Colonic mucosa (tissue), 4 donors: ENCODE data around the gene CCDC178. TPM values are rescaled to one million over a fixed set of nuclear protein-coding genes. Genes with fewer than 3 reads are reported as not detected.
"Not testable (repeated sequence)": the region's sequence is repeated elsewhere in the genome, so short reads cannot be mapped to it uniquely, and the experiment has no call there.

Experiments
- DNase-seq: peaks from one replicate; pipeline ENCODE4 v3.0.0-alpha.2; 2020
- H3K27ac ChIP-seq: fragments of 200-600 bp; one replicate; pipeline ENCODE4 v1.8.0; 2021
- H3K27me3 ChIP-seq: fragments of 200-600 bp; one replicate; pipeline ENCODE4 v1.8.0; 2021
- H3K36me3 ChIP-seq: fragments of 200-600 bp; one replicate; pipeline ENCODE4 v1.8.0; 2021
- H3K4me1 ChIP-seq: fragments of 200-600 bp; one replicate; pipeline ENCODE4 v1.8.0; 2021; ENCODE audit warnings: mild to moderate bottlenecking
- H3K4me3 ChIP-seq: fragments of 200-600 bp; one replicate; pipeline ENCODE4 v1.8.0; 2021
- H3K9ac ChIP-seq, 2 donors: one replicate each; pipeline ENCODE4 v1.7.0; 2013; ENCODE audit warnings: control low read depth in 2 of 2, low read depth in 2 of 2, low read length in 2 of 2
- H3K9me3 ChIP-seq: fragments of 200-600 bp; one replicate; pipeline ENCODE4 v1.8.0; 2021
- CTCF ChIP-seq: fragments of 200-600 bp; IDR thresholded peaks from one replicate; pipeline ENCODE4 v1.8.0; 2022; ENCODE audit warnings: antibody characterized with exemption, mild to moderate bottlenecking
- intact Hi-C: fragments of 100-400 bp; cut with DNase I; formaldehyde crosslinking; loops from one replicate; pipeline ENCODE4 v1.14.1; 2022
- total RNA-seq, 2 donors: library from RNA; stranded (reverse); fragmentation: NEBNext Ultra II Directional in 1 of 2; extraction: Animal tissue kit (Norgen Biotek cat#: 25700) in 1 of 2; gene quantifications; one replicate each; pipeline ENCODE4 v1.2.1, GENCODE V29; 2021
- donor health status: healthy.
- donor health status: DM: no; HTN: no; CAD: no.
- donor health status: DM: no; HTN: no; CAD: no.

CCDC178 gene
- total RNA-seq, 2 donors from 2014 or later: not detected

DNA sequence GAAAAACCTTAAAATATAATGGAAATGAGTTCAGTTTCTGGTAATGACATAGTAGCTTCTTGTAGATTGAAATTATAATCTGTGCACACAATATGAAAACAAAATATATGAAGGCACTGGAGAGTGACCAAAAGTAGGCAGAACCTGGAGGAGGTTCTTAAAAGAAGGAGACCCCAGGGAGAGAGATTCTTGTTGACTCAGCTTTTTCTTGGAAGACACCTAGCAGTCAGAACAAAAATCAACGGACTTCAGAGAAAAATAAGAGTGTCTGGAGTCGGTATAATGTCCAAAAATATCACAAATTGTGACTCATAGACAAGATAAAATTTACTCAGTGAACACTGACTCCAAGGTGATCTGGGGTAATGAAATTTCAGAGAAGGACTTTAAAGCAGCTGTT lies 286.5 kb downstream of the CCDC178 start:
- no peak overlapping the region for H3K9ac ChIP-seq
- H3K36me3 ChIP-seq: no peaks in the 10 kb centered on the region
- intact Hi-C loops: no loop called here
- no peak for DNase-seq
- H3K9me3 ChIP-seq: no peaks in the 10 kb centered on the region
- no peak overlapping the region for H3K4me3 ChIP-seq
- H3K27ac ChIP-seq: no peak overlapping the region
- H3K4me1 ChIP-seq: no peaks in the 10 kb centered on the region
- TF ChIP-seq CTCF: no peak
- H3K27me3 ChIP-seq: no peaks in the 10 kb centered on the region

DNA sequence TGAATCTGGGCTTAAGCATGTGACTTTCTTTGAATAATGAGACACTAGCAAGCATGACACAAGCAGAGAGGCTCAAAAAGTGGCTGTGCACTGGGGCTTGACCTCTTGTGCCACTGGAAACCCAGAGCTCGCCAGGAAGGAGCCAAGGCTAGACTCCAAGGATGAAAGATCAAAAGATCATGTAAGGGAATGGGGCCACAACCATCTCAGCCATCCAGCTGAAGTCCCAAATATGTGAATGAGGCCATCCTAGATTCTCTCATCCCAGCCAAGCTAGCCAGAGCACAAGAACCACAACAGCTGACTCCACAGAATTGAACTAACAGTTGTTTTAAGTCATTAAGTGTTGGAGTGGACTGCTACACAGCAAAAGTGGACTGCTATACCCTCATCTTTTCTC lies 288.1 kb downstream of the CCDC178 start:
- no peak overlapping the region for H3K4me3 ChIP-seq

GRCh38 chr18:33147811-33148210 lies 292.7 kb downstream of the CCDC178 start:
- H3K9me3 ChIP-seq, intact Hi-C loops, H3K27ac ChIP-seq, H3K4me1 ChIP-seq, H3K27me3 ChIP-seq, DNase-seq, H3K4me3 ChIP-seq, H3K36me3 ChIP-seq, H3K9ac ChIP-seq: not testable (repeated sequence)

More for the DNA sequence above, 288.1 kb downstream of the CCDC178 start:
- Histone ChIP-seq H3K36me3 (no peaks in the 10 kb centered on the region), H3K27ac (no peak overlapping the region), H3K9me3 (no peaks in the 10 kb centered on the region), H3K9ac (no peak overlapping the region), H3K27me3 (no peaks in the 10 kb centered on the region), H3K4me1 (no peaks in the 10 kb centered on the region)
- no peak for TF ChIP-seq CTCF
- DNase-seq: no peak
- intact Hi-C loops: no loop called here

DNA sequence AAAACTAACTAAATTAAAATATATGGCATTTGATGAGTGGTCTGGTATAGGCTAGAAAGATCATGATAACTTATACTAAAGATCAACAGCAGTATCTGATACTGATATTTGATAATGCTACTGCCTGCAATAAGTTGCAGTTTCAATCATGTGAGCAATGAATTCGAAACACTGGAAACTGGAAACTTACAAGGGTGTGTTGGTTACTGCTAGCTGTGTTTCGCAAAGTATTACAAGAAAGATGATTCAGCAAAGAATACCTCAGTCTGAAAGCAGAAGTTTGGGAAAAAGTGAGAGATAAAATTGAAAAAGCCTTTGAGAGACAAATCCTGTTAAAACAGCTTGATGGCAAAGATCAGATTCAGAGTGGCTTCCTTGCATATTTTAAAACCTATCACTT lies 294.5 kb downstream of the CCDC178 start:
- H3K27ac ChIP-seq: no peak overlapping the region
- DNase-seq: no peak
- intact Hi-C loops: no loop called here

DNA sequence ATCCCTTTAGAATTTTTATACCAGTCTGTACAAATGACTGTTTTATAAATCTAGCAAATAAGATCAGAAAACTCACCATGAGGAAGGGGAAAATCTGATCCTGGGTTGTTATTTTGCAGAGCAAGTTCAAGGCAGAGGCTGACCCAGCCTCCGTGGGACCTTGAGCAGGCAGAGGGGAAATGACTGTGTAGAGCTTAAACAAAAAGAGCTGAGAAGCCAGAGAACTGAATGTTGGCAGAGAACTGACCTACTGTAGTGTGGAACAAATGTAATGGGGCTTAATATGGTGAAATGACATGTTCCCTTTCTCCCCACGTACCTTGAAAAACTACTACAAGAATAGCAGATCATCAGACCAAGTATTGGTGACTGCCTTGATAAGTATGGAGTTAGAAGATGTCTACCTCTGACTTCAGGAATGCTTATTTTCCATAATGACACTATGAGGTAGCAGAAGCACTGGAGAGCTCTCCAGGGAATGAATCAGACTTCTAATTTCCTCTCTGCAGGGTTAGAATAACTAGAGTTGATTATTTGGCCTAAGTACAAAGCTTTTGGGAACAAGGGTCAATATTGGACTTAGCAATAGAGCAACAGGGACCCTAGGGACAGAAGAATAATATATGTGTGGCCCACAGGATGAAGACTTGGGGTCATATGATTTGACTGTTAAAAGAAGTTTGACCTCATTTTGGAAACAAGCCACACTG lies 304.4 kb downstream of the CCDC178 start:
- Histone ChIP-seq H3K4me1 (no peaks in the 10 kb centered on the region), H3K27ac (no peak overlapping the region), H3K9ac (no peak overlapping the region), H3K27me3 (no peaks in the 10 kb centered on the region), H3K36me3 (no peaks in the 10 kb centered on the region), H3K9me3 (no peaks in the 10 kb centered on the region), H3K4me3 (no peak overlapping the region)
- no peak for DNase-seq
- no peak for TF ChIP-seq CTCF
- intact Hi-C loops: no loop called here

More for the DNA sequence above, 294.5 kb downstream of the CCDC178 start:
- H3K4me1 ChIP-seq: no peaks in the 10 kb centered on the region
- no peaks in the 10 kb centered on the region for H3K36me3 ChIP-seq
- TF ChIP-seq CTCF: no peak
- H3K9me3 ChIP-seq: no peaks in the 10 kb centered on the region
- H3K27me3 ChIP-seq: no peaks in the 10 kb centered on the region
- H3K4me3 ChIP-seq: no peak overlapping the region
- H3K9ac ChIP-seq: no peak overlapping the region

GRCh38 chr18:33132657-33133056 lies 307.9 kb downstream of the CCDC178 start:
- intact Hi-C loops: no loop called here
- Histone ChIP-seq H3K36me3 (no peaks in the 10 kb centered on the region), H3K4me3 (no peak overlapping the region), H3K4me1 (no peaks in the 10 kb centered on the region), H3K9ac (no peak overlapping the region), H3K9me3 (no peaks in the 10 kb centered on the region), H3K27me3 (no peaks in the 10 kb centered on the region), H3K27ac (no peak overlapping the region)
- no peak for TF ChIP-seq CTCF
- DNase-seq: no peak
